ENCODE measurements around the gene WIPF1. TPM values are rescaled to one million over a fixed set of nuclear protein-coding genes. Genes with fewer than 3 reads are reported as not detected.
"Not testable (repeated sequence)": the region's sequence is repeated elsewhere in the genome, so short reads cannot be mapped to it uniquely, and the experiment has no call there.

WIPF1 gene
- total RNA-seq, 4 donors from 2014 or later = 3.1 to 8.4 (median 4.9) TPM

DNA sequence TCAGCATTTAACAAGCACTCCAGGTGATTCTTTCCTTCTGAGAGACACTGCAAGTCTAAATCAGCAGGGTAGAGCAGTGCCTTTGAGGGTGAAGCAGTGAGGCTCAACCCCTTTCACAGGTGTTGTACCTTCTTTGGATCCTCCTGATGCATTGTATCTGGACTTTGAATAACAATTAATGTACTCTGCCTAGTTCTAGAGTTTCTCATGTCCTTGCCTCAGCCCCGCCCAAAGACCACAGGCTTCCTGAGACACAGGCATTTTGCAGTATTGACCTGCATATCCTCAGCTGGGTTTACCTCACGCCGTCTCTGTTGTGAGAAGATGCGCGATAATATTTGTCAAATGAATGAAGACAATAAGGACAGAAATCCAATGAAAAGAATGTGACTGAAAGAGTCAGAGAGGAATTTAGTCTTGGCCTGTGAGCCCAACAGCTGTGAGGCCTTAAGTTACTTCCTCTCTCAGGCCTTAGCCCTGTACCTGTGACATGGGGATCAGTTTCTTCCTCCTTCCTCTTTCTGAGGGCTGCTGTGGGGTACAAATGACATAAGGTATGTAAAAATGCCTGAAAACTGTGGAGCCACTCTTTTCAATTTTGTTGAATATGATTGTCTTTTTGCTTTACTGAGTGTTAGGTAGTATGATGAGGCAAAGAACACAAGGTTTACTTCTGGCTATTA is 43.7 kb downstream of the WIPF1 start:
- intact Hi-C loops (cut with DNase I; ENCODE audit: low total_unique reads) (no loop called here), in situ Hi-C loops (cut with MboI; ENCODE audit: low sequenced_read_pairs in 4 of 4) (no loop called here)
- Histone ChIP-seq H3K27ac (no peak overlapping the region), H3K4me1 (no peaks in the 10 kb centered on the region), H3K36me3 (no peaks in the 10 kb centered on the region), H3K4me3 (no peak overlapping the region), H3K9me3 (no peaks in the 10 kb centered on the region), H3K27me3 (no peaks in the 10 kb centered on the region)
- TF ChIP-seq POLR2A (IDR thresholded peaks at IDR 0.05) (no peak), CTCF (IDR thresholded peaks at IDR 0.05 in 4 of 5, conservative IDR thresholded peaks at IDR 0.05 in 1 of 5) (no peak)
- DNase-seq (no peak), ATAC-seq (no peak)

GRCh38 chr2:174552880-174553279 is 44.7 kb downstream of the WIPF1 start:
- no peak for ATAC-seq
- no peak for DNase-seq
- intact Hi-C loops (cut with DNase I; ENCODE audit: low total_unique reads) (no loop called here), in situ Hi-C loops (cut with MboI; ENCODE audit: low sequenced_read_pairs in 4 of 4) (no loop called here)
- TF ChIP-seq CTCF (IDR thresholded peaks at IDR 0.05 in 4 of 5, conservative IDR thresholded peaks at IDR 0.05 in 1 of 5) (no peak), POLR2A (IDR thresholded peaks at IDR 0.05) (no peak)
- H3K9me3 ChIP-seq = no peaks in the 10 kb centered on the region
- no peaks in the 10 kb centered on the region for H3K36me3 ChIP-seq
- H3K4me3 ChIP-seq = no peak overlapping the region
- H3K4me1 ChIP-seq = no peaks in the 10 kb centered on the region
- no peak overlapping the region for H3K27ac ChIP-seq
- H3K27me3 ChIP-seq = no peaks in the 10 kb centered on the region

- no peak overlapping the region for H3K27ac ChIP-seq
- in situ Hi-C loops (cut with MboI; ENCODE audit: low sequenced_read_pairs in 4 of 4) = no loop called here
- ATAC-seq (no peak), DNase-seq (no peak)
- H3K4me3 ChIP-seq = no peak overlapping the region
- H3K4me1 ChIP-seq = no peaks in the 10 kb centered on the region
- TF ChIP-seq CTCF (IDR thresholded peaks at IDR 0.05 in 4 of 5, conservative IDR thresholded peaks at IDR 0.05 in 1 of 5) (no peak), POLR2A (IDR thresholded peaks at IDR 0.05) (no peak)
- H3K9me3 ChIP-seq = no peaks in the 10 kb centered on the region
- intact Hi-C loops (cut with DNase I; ENCODE audit: low total_unique reads) = no loop called here
- H3K27me3 ChIP-seq = no peaks in the 10 kb centered on the region
- H3K36me3 ChIP-seq = no peaks in the 10 kb centered on the region
These were observed 45.9 kb downstream of the WIPF1 start for GRCh38 chr2:174551697-174552096.

DNA sequence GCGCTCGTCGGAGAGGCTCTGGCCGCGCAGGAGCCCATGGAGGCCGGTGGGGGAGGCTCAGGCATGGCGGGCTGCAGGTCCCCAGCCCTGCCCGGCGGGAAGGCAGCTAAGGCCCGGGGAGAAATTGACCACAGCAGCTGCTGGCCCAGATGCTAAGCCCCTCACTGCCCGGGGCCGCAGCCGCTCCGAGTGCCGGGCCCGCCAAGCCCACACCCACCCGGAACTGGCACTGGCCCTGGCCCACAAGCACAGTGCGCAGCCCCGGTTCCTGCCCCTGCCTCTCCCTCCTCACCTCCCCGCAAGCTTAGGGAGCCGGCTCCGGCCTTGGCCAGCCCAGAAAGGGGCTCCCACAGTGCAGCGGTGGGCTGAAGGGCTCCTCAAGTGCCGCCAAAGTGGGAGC is 49.0 kb downstream of the WIPF1 start:
- in situ Hi-C loops (cut with MboI; ENCODE audit: low sequenced_read_pairs in 4 of 4); H3K9me3 ChIP-seq; H3K36me3 ChIP-seq; DNase-seq; H3K4me3 ChIP-seq; ATAC-seq; H3K4me1 ChIP-seq; H3K27ac ChIP-seq; intact Hi-C loops (cut with DNase I; ENCODE audit: low total_unique reads); H3K27me3 ChIP-seq: not testable (repeated sequence)

- H3K4me1 ChIP-seq; H3K27ac ChIP-seq; H3K4me3 ChIP-seq; H3K36me3 ChIP-seq; in situ Hi-C loops (cut with MboI; ENCODE audit: low sequenced_read_pairs in 4 of 4); H3K27me3 ChIP-seq; DNase-seq; intact Hi-C loops (cut with DNase I; ENCODE audit: low total_unique reads); H3K9me3 ChIP-seq; ATAC-seq: not testable (repeated sequence)
These were observed 49.6 kb downstream of the WIPF1 start for GRCh38 chr2:174548021-174548420.
